HepG2 (cell line): Measurements from ENCODE around the gene BCL2L11. TPM values are rescaled to one million over a fixed set of nuclear protein-coding genes. Genes with fewer than 3 reads are reported as not detected.

Experiments used
- ATAC-seq: fragments of 200-7000 bp; cut with Tn5 transposase; 3 replicates; pipeline ENCODE4 v1.9.1; 2020; ENCODE audit warnings: mild to moderate bottlenecking, moderate library complexity
- BruUV-seq: library from RNA; stranded (reverse); fragments of 400-500 nt; replicated peaks from 2 replicates; lab custom pipeline; 2021; lab: Mats Ljungman, UMichigan
- CTCF ChIA-PET: fragments of 300-600 bp; formaldehyde crosslinking; extraction: SDS; loops from one replicate; lab custom pipeline; 2021; ENCODE audit warnings: low total read pairs, inconsistent platforms, low intra/inter-chr PET ratio; lab: Yijun Ruan, JAX
- POLR2A ChIA-PET: fragments of 350-600 bp; sonication (Branson Sonifier 250); formaldehyde crosslinking; loops from one replicate; lab custom pipeline; 2020; ENCODE audit warnings: antibody characterized with exemption, inconsistent platforms; lab: Yijun Ruan, JAX
- DNase-seq: peaks from one replicate; pipeline ENCODE4 v3.0.0-alpha.2; 2015; ENCODE audit warnings: low spot score
- FAIRE-seq: peaks from 3 replicates; lab custom pipeline; 2011; peaks lifted over from hg19 to GRCh38; lab: Jason Lieb, UNC
- H2AFZ ChIP-seq: one replicate; pipeline ENCODE4 v1.6.1; 2011; ENCODE audit warnings: low read length, inconsistent platforms
- H3K27ac ChIP-seq: fragments of 300-600 bp; 3 replicates; pipeline ENCODE4 v1.8.0; 2011; ENCODE audit warnings: mixed run types, mild to moderate bottlenecking, mixed read lengths, low read length, inconsistent platforms; ENCODE audit not compliant: insufficient read depth; ENCODE audit errors: extremely low read length
- H3K27me3 ChIP-seq, 2 experiments: fragments of 200-600 bp in 1 of 2; 2 replicates in 1 of 2; 3 replicates in 1 of 2; pipeline versions ENCODE4 v1.6.0 to v1.8.0; 2011; ENCODE audit warnings: low read length in 2 of 2, mild to moderate bottlenecking in 2 of 2, moderate library complexity in 2 of 2, inconsistent platforms in 1 of 2; ENCODE audit not compliant: insufficient read depth in 2 of 2, control insufficient read depth in 1 of 2
- H3K36me3 ChIP-seq, 2 experiments: fragments of 200-600 bp in 1 of 2; replicated peaks in 1 of 2; 2 replicates in 1 of 2; 3 replicates in 1 of 2; pipeline versions ENCODE4 v1.5.1 to v1.8.0; 2011; ENCODE audit warnings: low read length in 2 of 2, inconsistent platforms in 1 of 2; ENCODE audit not compliant: insufficient read depth in 2 of 2, control insufficient read depth in 1 of 2
- H3K4me1 ChIP-seq: 2 replicates; pipeline ENCODE4 v1.5.1; 2012; ENCODE audit warnings: low read length, inconsistent platforms; ENCODE audit not compliant: insufficient read depth
- H3K4me2 ChIP-seq: 2 replicates; pipeline ENCODE4 v1.6.0; 2011; ENCODE audit warnings: low read depth, low read length, inconsistent platforms
- H3K4me3 ChIP-seq, 3 experiments: fragments of 200-600 bp in 1 of 3; sonication (generic), shearing (Covaris generic) in 1 of 3; replicated peaks in 1 of 3; 2 replicates each; pipeline ENCODE4 v1.5.1; 2011 to 2016; ENCODE audit warnings: low read length in 3 of 3, inconsistent platforms in 2 of 3, low read depth in 2 of 3, mild to moderate bottlenecking in 2 of 3, control low read depth in 1 of 3, mixed read lengths in 1 of 3; ENCODE audit not compliant: insufficient read depth in 1 of 3
- H3K79me2 ChIP-seq: one replicate; pipeline ENCODE4 v1.6.1; 2011; ENCODE audit warnings: low read length, inconsistent platforms; ENCODE audit not compliant: insufficient read depth
- H3K9ac ChIP-seq: 2 replicates; pipeline ENCODE4 v1.6.0; 2011; ENCODE audit warnings: mild to moderate bottlenecking, low read depth, low read length, inconsistent platforms; ENCODE audit not compliant: insufficient read depth
- H3K9me3 ChIP-seq: 2 replicates; pipeline ENCODE4 v1.5.1; 2012; ENCODE audit warnings: mild to moderate bottlenecking, low read length
- H4K20me1 ChIP-seq: 2 replicates; pipeline ENCODE4 v1.6.0; 2011; ENCODE audit warnings: inconsistent platforms, mild to moderate bottlenecking, low read length, moderate library complexity; ENCODE audit not compliant: insufficient read depth
- TFDP2 ChIP-seq: sonication (generic); formaldehyde crosslinking; IDR thresholded peaks from 2 replicates; pipeline ENCODE4 v1.4.0; 2020; ENCODE audit warnings: missing genetic modification reagents
- ZNF776 ChIP-seq: sonication (generic); formaldehyde crosslinking; IDR thresholded peaks from 2 replicates; pipeline ENCODE4 v1.4.0; 2020; ENCODE audit warnings: mild to moderate bottlenecking, missing genetic modification reagents
- WGBS: methylation state at CpG from one replicate; pipeline ENCODE4 v1.1.6; 2017; ENCODE audit warnings: low lambda C conversion rate; 5-methylcytosine and 5-hydroxymethylcytosine counted together
- in situ Hi-C: cut with HindIII; loops from 2 replicates; pipeline ENCODE4 v1.10.0; 2017; ENCODE audit warnings: low pct_unique_long_range_greater_than_20kb; ENCODE audit not compliant: extremely low pct_ligation_motif_present
- intact Hi-C: fragments of 100-400 bp; cut with micrococcal nuclease; formaldehyde crosslinking; loops from one replicate; pipeline ENCODE4 v1.10.0; 2022; ENCODE audit not compliant: unreplicated experiment
- polyA plus RNA-seq, 8 experiments: library from polyadenylated mRNA; depleted of rRNA in 3 of 8; stranded (reverse) in 7 of 8; unstranded in 1 of 8; fragments of >200 nt; fragmentation: Illumina TruSeq in 4 of 8; extraction: Trizol in 4 of 8; gene quantifications; 2 replicates each; pipeline versions ENCODE4 v1.2.1 to v1.2.3, GENCODE V29; 2011 to 2016; ENCODE audit warnings: low read depth in 4 of 8, missing spikeins in 1 of 8, mixed read lengths in 1 of 8; ENCODE audit not compliant: insufficient read depth in 1 of 8
- total RNA-seq, 5 experiments: library from RNA; depleted of rRNA; stranded (reverse); fragments of >200 nt; fragmentation: Illumina TruSeq; extraction: Trizol; gene quantifications; 2 replicates each; pipeline ENCODE4 v1.2.3, GENCODE V29; 2016; ENCODE audit warnings: low read depth in 1 of 5
- TF ChIP-seq, protein P1 (sequence below): IDR thresholded peaks from 2 replicates; pipeline ENCODE4 v1.4.0; 2020; ENCODE audit warnings: mild to moderate bottlenecking, missing genetic modification reagents
- TF ChIP-seq, protein P2 (sequence below): sonication (generic); formaldehyde crosslinking; IDR thresholded peaks from 2 replicates; pipeline ENCODE4 v1.9.0; 2021; ENCODE audit warnings: missing genetic modification reagents, borderline replicate concordance
- TF ChIP-seq, protein P3 (sequence below): conservative IDR thresholded peaks from 2 replicates; pipeline ENCODE4 v1.6.1; 2018; ENCODE audit warnings: missing genetic modification reagents
- TF ChIP-seq, protein P4 (sequence below): IDR thresholded peaks from 2 replicates; pipeline ENCODE4 v1.6.1; 2016; ENCODE audit warnings: low read depth
- TF ChIP-seq, protein P5 (sequence below): sonication (generic); formaldehyde crosslinking; IDR thresholded peaks from 2 replicates; pipeline ENCODE4 v1.4.0; 2020; ENCODE audit warnings: missing genetic modification reagents, borderline replicate concordance

The BCL2L11 gene
- total and polyA plus RNA-seq, 2 of the 13 experiments (the other 11 are each of a cell fraction or from before 2014, with no cell fraction given): 6.1 to 9.7 TPM

- TF ChIP-seq, protein P1, sequence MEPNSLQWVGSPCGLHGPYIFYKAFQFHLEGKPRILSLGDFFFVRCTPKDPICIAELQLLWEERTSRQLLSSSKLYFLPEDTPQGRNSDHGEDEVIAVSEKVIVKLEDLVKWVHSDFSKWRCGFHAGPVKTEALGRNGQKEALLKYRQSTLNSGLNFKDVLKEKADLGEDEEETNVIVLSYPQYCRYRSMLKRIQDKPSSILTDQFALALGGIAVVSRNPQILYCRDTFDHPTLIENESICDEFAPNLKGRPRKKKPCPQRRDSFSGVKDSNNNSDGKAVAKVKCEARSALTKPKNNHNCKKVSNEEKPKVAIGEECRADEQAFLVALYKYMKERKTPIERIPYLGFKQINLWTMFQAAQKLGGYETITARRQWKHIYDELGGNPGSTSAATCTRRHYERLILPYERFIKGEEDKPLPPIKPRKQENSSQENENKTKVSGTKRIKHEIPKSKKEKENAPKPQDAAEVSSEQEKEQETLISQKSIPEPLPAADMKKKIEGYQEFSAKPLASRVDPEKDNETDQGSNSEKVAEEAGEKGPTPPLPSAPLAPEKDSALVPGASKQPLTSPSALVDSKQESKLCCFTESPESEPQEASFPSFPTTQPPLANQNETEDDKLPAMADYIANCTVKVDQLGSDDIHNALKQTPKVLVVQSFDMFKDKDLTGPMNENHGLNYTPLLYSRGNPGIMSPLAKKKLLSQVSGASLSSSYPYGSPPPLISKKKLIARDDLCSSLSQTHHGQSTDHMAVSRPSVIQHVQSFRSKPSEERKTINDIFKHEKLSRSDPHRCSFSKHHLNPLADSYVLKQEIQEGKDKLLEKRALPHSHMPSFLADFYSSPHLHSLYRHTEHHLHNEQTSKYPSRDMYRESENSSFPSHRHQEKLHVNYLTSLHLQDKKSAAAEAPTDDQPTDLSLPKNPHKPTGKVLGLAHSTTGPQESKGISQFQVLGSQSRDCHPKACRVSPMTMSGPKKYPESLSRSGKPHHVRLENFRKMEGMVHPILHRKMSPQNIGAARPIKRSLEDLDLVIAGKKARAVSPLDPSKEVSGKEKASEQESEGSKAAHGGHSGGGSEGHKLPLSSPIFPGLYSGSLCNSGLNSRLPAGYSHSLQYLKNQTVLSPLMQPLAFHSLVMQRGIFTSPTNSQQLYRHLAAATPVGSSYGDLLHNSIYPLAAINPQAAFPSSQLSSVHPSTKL (CRISPR knock-in tag): 0 out of 2 replicates have a peak, but pooled peaks have one; percentile 14
- TF ChIP-seq, protein P2, sequence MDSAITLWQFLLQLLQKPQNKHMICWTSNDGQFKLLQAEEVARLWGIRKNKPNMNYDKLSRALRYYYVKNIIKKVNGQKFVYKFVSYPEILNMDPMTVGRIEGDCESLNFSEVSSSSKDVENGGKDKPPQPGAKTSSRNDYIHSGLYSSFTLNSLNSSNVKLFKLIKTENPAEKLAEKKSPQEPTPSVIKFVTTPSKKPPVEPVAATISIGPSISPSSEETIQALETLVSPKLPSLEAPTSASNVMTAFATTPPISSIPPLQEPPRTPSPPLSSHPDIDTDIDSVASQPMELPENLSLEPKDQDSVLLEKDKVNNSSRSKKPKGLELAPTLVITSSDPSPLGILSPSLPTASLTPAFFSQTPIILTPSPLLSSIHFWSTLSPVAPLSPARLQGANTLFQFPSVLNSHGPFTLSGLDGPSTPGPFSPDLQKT (CRISPR knock-in tag): no peak
Measured at GRCh38 chr2:111135237-111135909, 14.7 kb downstream of the BCL2L11 start (continued).

DNA sequence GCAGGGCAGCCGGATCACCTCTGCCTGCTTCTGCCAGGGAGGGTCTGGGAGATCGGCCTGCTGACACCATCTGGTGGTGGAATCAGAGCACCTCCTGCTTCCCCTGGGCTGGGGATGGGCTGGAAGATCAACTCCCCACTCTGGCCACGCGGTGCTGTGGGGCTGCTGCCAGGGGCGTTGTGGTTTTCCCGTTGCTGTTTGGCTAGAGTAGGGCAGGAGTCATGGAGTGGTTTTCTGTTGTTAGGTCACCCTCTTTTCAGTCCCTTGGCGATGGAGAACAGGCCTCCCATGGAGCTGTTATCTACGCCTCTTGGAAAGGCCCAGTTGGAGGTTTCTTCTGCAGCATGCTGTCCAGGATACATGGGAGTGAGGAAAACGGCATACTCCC lies 15.2 kb downstream of the BCL2L11 start:
- Histone ChIP-seq H3K4me3 (no peak overlapping the region), H3K9ac (no peak overlapping the region), H3K27ac (no peak overlapping the region), H3K4me2 (no peak overlapping the region), H2AFZ (no peak overlapping the region), H3K27me3 (no peaks in the 10 kb centered on the region), H3K79me2 (peaks cover 83% of the 10 kb centered on the region), H3K36me3 (peaks cover 9 to 52% of the 10 kb centered on the region in 2 experiments; a peak in 4 of 5 replicates), H3K9me3 (no peaks in the 10 kb centered on the region), H4K20me1 (peaks cover 5% of the 10 kb centered on the region; the same call in 1 of the 2 replicates), H3K4me1 (peaks cover 27% of the 10 kb centered on the region)
- FAIRE-seq (no peak), ATAC-seq (peak; percentile 88), DNase-seq (peak; percentile 29)
- in situ Hi-C loops: no loop called here
- intact Hi-C loops: loop anchor here (2.0 kb wide), 2 partner anchors 13 to 19 kb away; no protein-coding TSS in a partner anchor
- POLR2A ChIA-PET: interaction anchor here (1.6 kb wide), 1 partner anchor 15 kb away, joined by 8 read pairs; the partner anchor contains the start of gene BCL2L11
- BruUV-seq: no TSS peak
- 88% methylated on average over 9 of the region's 9 CpGs for WGBS
- CTCF ChIA-PET: interaction anchor here (1.8 kb wide), 1 partner anchor 19 kb away, joined by 9 read pairs; no protein-coding TSS in a partner anchor
- TF ChIP-seq ZNF776 (no peak), TFDP2 (no peak)
- TF ChIP-seq, protein P3, sequence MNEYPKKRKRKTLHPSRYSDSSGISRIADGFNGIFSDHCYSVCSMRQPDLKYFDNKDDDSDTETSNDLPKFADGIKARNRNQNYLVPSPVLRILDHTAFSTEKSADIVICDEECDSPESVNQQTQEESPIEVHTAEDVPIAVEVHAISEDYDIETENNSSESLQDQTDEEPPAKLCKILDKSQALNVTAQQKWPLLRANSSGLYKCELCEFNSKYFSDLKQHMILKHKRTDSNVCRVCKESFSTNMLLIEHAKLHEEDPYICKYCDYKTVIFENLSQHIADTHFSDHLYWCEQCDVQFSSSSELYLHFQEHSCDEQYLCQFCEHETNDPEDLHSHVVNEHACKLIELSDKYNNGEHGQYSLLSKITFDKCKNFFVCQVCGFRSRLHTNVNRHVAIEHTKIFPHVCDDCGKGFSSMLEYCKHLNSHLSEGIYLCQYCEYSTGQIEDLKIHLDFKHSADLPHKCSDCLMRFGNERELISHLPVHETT (CRISPR knock-in tag): no peak
- TF ChIP-seq, protein P4, sequence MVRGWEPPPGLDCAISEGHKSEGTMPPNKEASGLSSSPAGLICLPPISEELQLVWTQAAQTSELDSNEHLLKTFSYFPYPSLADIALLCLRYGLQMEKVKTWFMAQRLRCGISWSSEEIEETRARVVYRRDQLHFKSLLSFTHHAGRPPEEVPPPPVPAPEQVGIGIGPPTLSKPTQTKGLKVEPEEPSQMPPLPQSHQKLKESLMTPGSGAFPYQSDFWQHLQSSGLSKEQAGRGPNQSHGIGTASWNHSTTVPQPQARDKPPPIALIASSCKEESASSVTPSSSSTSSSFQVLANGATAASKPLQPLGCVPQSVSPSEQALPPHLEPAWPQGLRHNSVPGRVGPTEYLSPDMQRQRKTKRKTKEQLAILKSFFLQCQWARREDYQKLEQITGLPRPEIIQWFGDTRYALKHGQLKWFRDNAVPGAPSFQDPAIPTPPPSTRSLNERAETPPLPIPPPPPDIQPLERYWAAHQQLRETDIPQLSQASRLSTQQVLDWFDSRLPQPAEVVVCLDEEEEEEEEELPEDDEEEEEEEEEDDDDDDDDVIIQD (CRISPR knock-in tag): no peak
- TF ChIP-seq, protein P5, sequence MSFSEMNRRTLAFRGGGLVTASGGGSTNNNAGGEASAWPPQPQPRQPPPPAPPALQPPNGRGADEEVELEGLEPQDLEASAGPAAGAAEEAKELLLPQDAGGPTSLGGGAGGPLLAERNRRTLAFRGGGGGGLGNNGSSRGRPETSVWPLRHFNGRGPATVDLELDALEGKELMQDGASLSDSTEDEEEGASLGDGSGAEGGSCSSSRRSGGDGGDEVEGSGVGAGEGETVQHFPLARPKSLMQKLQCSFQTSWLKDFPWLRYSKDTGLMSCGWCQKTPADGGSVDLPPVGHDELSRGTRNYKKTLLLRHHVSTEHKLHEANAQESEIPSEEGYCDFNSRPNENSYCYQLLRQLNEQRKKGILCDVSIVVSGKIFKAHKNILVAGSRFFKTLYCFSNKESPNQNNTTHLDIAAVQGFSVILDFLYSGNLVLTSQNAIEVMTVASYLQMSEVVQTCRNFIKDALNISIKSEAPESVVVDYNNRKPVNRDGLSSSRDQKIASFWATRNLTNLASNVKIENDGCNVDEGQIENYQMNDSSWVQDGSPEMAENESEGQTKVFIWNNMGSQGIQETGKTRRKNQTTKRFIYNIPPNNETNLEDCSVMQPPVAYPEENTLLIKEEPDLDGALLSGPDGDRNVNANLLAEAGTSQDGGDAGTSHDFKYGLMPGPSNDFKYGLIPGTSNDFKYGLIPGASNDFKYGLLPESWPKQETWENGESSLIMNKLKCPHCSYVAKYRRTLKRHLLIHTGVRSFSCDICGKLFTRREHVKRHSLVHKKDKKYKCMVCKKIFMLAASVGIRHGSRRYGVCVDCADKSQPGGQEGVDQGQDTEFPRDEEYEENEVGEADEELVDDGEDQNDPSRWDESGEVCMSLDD (CRISPR knock-in tag): 0 out of 2 replicates have a peak, but pooled peaks have one; percentile 35
